Fibroblast of the conjunctiva (primary cell): Measurements from ENCODE around the gene HOXC11.

Source experiments
- DNase-seq: peaks from one replicate; pipeline ENCODE4 v3.0.0-alpha.2; 2010; ENCODE audit warnings: low read depth

The HOXC11 gene

DNA sequence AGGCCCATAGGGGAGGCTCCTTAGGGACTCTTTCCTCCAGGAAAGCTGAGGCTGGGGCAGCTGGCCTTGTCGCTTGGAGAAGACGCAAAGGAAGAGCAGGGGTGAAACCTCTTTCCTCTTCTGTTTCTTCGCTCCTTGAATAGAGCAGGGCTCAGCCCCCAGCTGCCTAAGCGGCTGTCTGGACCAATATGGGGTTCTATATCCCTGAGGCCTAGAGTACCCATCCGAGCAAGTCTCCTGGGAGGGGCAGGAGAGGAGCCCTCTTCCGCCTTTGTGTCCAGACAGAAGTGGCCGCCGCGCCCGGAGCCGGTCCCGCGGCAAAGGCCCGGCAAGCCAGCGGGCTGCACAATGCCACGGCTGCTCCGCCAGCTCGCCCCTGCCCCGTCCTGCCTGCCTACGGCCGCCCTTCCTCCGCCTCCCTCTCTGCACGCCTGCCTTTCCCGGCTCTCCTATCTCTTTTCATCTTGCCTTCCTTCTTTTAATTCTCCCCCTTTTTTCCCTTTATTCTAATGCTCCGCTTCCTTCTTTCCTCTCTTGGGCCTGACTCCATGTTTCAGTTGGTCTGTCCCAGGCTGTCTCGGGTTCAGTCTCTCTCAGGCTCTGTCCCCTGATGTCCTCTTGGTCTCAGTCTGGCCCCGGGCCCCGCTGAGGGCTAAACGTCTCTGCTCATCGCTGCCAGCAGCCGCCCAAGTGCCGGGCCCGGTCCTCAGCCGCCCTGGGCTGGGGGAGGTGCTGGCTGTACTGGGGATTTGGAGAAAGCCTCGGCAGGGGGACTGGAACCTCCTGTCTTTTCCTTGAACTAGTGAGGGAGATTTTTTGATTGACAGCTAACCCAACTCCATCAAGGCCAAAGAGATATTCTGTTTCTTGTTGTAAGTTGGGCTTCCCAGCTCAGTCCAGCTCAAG, 24.5 kb downstream of the HOXC11 start:
- DNase-seq = no peak

DNA sequence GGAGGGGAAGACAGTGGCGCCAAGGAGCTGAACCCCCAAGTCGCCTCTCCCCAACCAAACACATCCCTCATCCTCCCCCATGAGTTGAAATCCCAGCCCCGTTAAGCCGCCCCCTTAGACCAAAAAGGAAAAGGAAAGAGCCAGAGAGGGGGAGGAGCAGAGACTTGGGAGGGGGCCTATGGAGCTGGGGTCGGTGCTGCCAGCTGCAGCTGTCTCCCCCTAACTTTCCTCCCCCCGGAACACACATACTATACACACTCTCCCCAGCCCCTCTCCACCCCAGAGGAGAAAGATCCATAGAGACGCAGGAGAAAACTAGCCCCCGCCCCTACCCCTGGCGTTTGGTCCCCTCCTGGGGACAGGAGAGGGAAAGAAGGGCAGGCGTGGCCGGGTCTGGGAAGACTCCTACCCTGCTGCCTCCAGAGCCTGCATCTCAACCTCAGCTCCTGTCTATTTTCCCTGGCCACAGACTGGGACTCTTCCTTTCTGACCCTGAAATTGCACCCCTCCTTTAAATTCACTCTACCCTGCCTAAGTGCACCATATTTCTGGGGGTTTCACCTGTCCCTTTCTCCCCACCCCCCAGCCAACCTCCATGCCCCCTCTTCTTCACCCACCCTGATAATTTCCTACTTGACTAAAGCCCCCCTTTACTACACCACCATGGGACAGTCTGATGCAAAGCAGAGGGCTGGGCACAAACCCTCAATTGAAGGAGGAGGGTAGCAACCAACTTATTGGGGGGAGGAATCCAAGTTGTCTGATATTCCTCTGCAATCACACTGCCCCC, 25.4 kb downstream of the HOXC11 start:
- DNase-seq = no peak

GRCh38 chr12:53998900-53999236, 25.9 kb downstream of the HOXC11 start:
- no peak for DNase-seq

GRCh38 chr12:53999559-54000115, 26.7 kb downstream of the HOXC11 start:
- DNase-seq = no peak

DNA sequence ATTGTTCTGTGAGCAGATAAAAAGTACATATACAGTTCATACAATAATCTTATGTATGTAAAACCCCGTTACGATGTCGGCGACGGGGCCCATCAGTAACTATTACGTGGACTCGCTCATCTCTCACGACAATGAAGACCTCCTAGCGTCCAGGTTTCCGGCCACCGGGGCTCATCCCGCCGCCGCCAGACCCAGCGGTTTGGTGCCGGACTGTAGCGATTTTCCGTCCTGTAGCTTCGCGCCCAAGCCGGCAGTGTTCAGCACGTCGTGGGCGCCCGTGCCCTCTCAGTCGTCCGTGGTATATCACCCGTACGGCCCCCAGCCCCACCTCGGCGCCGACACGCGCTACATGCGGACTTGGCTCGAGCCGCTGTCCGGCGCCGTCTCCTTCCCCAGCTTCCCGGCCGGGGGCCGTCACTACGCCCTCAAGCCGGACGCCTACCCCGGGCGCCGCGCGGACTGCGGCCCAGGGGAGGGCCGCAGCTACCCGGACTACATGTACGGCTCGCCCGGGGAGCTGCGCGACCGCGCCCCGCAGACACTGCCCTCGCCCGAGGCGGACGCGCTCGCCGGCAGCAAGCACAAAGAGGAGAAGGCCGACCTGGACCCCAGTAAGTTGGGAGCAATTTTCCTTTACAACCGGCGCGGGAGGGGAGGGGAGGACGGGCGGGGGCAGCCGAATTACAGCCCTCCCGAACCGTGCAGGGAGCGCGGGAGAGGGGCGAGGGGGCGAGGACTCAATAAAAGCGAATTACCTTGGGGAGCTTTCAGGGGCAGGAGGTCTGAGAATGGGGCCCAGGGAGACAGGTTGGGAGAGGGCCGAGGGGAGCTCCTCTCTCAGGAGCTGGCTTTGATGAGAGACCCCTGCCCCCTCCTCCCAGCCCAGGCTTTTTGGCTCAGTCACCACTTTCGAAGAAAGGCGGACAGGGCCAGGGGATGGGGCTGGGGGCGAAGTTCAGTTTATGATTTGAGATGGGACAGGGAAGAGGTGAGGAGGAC, 27.5 kb downstream of the HOXC11 start, which contains the start of gene HOXC9:
TSS of gene HOXC9 (plus strand) at position 46 of the 999 bp plus-strand sequence. CDS start at position 74, 28 bp downstream.
- no peak for DNase-seq

- no peak for DNase-seq
Measured at GRCh38 chr12:54001283-54002187, 28.6 kb downstream of the HOXC11 start.

GRCh38 chr12:54002278-54002914, 29.5 kb downstream of the HOXC11 start:
- no peak for DNase-seq

DNA sequence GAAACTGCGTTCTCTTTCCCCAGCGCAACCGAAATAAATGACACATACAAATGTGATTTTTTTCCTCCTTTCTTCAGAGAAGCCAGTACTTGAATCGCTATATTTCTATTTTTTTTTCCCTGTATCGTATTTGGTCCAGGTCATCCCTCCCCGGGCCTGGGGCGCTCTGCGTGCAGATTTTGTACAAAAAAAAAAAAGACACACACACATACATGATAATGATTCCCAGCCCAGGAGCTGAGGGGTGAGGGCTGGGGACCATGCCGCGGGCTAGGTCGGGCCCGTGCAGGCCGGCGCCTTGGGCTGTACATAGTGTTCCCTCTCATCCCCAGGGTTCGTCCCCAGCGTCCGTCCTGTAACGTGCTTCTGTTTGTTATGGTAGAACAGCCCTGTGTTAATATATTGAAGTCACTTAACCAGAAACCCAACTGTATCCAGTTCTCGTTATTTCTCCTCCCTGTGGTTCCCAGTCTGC, 30.0 kb downstream of the HOXC11 start:
- DNase-seq = no peak

DNA sequence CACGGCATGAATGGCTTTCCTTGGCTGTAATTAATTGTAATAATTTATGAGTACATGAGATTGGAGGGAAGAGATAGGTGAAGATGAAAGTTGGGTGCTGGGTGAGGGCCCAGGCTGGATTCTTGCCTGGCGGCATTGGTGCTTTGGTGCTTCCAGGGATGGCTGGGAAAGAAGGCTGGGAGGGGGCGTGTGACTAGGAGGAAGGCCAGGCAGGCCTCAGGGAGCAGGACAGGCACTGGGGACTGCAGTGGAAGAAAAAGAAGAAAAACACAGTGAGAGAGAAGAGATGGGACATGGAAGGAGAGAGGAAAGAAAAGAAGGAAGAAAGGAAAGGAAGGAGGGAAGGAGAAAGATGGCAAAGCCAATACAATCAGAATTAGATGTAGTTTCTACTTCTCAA, 30.7 kb downstream of the HOXC11 start:
- no peak for DNase-seq

DNA sequence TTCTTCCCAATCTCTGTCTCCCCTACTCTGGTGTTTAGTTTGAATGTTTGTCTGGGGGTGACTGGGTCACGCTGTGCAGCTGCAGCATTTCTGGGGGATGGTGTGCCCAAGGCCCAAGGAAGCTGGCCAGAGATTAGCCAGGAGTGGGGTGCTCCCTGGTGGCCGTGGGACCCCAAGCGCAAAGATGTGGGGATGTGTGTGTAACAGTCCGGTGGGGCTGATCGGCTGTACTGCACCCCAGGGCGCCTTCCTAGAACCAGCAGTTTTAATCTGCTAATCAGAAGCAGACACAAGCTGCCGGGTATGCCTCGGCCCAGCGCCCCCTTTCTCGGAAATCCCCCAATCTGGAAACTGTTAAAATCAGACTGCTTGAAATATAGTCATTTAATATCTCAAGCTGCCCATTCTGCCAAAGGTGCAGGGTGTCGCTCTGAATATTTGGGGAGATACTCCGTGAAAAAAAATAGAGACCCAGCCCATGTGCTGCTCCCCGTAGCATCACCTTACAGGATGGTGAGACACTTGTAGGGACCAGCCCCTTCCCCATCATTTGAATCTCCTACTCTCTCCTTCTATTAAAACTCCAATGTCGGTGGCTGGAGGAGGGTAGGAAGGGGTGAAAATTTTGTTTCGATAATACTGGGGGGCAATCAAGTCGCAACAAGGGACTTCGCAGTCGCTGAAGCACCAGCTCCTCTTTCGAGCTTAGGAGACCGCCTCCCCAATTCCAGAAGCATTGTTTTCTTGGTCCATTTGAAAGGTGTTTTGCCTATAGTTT, 31.3 kb downstream of the HOXC11 start:
- DNase-seq = no peak

- no peak for DNase-seq
Measured at GRCh38 chr12:54004841-54005530, 32.1 kb downstream of the HOXC11 start.

DNA sequence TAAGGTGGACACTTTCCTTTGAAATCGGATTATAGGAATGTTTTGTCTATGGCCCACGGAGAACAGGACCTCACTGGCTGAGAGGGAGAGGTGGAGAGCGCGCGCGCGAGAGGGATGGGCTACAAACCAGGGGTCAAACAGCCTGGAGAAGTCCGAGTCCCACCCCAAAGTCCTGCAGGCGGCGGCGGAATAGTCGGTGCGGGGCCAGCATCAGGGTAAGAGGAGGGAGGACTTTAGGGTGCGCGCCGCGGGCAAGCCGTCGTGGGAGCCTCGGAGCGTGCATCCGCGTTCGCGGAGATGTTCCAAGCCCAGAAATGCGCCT, 32.6 kb downstream of the HOXC11 start:
- no peak for DNase-seq

DNA sequence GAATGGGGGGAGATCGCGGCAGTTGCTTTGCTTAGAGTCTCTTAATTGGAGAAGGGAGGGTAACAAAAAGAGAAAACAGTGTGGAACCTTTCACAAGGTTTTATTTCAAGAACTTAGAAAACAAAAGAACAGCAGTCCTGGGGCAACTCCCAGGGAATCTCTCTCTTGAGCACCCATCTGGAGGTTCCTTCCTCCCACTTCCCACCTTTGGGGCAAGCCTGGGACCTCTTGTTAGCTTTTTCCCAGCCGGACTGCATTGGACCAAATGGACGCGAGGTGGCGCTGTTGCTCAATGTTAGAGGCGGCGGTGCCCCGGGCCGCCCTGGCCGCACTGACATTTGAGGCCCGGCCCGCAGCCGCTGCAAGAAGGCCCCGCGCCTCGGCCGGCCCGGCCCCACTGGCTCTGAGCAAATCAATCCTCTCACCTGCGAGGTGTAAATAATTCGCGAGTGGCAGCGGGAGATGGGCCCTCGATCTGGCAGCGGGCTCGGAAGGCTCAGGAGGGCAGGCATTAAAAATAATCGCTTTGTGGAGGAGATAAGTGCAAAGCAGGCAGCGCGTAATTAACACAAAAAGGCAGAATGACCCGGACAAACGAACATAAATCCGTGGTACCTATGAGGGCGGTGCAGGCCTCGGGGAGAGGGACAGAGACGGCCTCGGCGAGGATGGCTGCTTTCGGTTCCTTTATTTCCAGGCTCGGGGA, 33.1 kb downstream of the HOXC11 start:
- peak; percentile 52 for DNase-seq

GRCh38 chr12:54006559-54007220, 33.8 kb downstream of the HOXC11 start:
- DNase-seq = no peak

GRCh38 chr12:54007538-54008259, 34.8 kb downstream of the HOXC11 start:
- DNase-seq = no peak

DNA sequence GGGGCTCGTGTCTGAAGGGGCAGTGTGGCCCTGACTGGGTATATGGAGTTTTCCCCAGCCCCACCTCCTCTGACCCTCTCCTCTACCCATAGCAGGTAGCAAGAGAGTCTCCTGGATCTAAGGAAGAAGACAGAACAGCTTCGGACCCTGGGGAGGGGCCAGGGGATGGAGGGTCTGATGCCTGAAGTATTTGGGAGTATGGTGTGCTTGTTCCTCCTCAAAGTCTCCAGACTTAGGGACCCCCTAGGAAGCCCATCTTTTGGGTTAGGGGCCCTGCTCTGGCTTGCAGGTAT, 35.3 kb downstream of the HOXC11 start:
- no peak for DNase-seq
